Erythroblast (primary cell): ENCODE results near the gene MCM3AP.
A peak's percentile ranks its signal among the peaks of the same experiment; 100 is the strongest.

Source experiments
- DNase-seq, 2 experiments: peaks; one replicate each; lab custom pipeline; 2025; lab: John Stamatoyannopoulos, UW
- GATA1 ChIP-seq: IDR thresholded peaks from 2 replicates; pipeline ENCODE4 v1.6.1; 2011; ENCODE audit warnings: low read depth, mild to moderate bottlenecking, control low read depth, low read length, moderate library complexity
- POLR2A ChIP-seq: IDR thresholded peaks from 2 replicates; pipeline ENCODE4 v1.6.1; 2011; ENCODE audit warnings: mild to moderate bottlenecking, low read length

Gene MCM3AP

DNA sequence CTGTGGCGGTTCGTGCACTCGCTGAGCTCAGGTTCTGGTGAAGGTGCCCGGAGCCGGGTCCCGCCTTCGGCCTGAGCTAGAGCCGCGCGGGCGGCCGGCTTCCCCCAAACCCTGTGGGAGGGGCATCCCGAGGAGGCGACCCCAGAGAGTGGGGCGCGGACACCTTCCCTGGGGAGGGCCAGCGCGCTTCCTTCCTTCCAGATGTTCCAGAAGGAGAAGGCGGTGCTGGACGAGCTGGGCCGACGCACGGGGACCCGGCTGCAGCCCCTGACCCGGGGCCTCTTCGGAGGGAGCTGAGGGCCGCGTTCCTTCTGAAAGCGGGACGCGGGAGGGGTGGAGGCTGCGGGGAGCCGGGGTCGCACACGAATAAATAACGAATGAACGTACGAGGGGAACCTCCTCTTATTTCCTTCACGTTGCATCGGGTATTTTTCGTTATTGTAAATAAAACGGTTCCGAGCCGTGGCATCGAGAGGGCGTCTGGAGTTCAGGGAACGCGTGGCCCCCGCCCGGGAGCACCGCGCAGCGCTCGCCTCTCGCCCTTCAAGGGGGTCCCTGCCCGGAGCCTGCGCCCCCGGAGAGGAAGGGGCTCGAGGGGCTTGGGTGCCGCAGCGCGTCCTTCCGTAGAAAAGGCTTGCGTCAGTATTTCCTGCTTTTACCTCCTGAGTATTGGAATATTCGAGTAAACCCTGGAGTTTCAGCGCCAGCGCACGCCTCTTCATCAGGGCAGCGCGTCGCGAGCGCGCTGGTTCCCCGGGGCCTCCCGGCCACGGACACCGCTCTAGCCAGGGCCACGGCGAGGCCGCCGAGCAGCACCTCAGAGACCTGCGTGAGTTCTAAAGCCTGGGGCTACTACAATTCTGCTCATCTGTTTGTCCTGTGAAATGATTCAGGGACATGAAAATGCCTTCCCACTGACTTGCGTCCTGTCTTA lies 12.2 kb upstream of the MCM3AP start:
- peak; percentile 32 to 51 for DNase-seq
- peak; percentile 27 for TF ChIP-seq POLR2A
- no peak for TF ChIP-seq GATA1

DNA sequence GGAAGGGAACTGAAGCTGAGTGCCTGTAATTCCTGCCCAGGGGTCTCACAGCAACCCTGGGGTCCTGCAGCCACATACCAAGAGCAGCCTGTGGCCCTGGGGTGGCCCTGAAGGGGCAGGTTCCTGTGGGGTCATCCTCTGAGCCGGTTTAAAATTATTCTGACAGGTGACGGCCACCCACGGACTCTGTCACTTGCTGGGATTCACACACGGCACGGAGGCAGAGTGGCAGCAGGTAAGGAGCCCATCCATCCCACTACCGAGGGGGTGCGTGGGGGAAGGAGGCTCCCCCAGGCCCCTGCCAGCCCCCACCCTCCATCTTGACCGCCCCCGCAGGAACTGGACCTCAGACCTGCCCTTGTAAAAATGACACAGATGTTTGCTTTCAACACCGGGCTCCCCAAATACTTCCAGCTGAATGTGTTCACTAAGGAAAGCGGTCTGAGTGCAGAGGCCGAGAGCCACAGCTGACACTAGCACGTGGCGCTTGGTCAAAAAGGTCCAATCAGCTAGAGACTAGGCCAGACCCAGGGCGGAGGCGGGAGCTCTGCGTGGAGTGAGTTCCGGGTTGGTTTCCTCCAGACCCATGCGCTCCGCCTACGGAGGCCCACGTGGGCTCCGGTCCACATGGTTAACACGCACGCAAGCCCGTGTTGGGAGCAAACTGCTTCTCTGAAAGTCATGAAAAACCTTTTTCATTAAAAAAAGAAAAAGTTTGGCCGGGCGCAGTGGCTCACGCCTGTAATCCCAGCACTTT lies 10.8 kb upstream of the MCM3AP start:
- peak; percentile 70 to 78 for DNase-seq
- TF ChIP-seq POLR2A (peak; percentile 35), GATA1 (no peak)

DNA sequence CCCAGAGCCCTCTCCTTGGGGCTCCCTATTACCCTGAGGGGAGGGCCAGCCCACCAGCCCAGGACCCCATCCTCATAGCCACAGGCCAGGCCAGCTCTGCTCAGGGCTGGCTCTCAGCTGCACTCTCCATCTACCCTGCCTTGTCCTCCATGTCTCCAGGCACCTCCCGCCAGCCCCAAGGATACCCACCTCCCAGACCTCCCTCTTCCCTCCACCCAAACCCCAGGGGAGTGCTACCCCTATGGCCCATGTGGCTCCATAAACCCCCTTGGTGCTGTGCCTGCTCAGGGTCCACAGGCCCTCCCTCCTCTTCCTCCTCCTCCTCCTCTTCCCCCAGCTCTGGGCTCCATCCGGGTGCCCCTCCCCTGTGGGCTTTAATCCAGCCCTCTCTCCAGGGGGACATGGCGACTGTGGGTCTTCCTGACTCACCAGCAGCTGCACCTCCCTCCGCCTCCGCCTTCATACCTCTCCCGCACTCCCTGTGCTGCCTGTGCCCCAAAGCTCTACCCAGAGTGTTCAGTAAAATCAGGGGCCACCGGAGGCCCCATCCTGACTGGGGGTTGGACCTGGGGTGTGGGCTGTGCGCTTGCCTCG lies 9.9 kb upstream of the MCM3AP start:
- no peak for TF ChIP-seq POLR2A
- no peak for TF ChIP-seq GATA1
- peak in 1 of 2 experiments; percentile 40 for DNase-seq

DNA sequence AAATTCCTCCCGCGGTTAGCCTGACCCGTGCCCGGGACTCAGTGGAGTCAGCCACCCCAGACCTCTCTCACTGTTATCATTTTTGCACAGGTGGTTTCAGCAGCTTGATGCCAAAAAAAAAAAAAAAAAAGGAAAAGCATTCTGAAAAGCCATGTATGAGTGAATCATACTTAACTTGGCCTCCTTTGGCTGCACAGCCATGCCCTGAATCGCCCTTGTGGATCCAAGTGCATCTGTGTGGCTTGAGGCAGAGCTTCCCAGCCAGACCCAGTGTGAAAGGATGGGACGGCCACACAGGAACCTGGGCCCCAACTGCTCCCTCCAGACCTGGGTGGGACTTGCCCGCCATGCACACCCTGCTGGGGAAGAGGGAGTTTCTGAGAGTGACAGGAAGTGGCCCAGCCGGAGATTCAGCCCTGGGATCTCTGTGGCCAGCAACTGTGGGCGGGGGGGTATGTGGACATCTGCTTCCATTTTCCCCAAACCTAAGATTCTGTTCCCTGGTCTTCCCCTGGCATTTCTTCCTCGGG lies 9.3 kb upstream of the MCM3AP start:
- no peak for TF ChIP-seq GATA1
- TF ChIP-seq POLR2A, result no peak
- DNase-seq, result peak; percentile 46 to 53

DNA sequence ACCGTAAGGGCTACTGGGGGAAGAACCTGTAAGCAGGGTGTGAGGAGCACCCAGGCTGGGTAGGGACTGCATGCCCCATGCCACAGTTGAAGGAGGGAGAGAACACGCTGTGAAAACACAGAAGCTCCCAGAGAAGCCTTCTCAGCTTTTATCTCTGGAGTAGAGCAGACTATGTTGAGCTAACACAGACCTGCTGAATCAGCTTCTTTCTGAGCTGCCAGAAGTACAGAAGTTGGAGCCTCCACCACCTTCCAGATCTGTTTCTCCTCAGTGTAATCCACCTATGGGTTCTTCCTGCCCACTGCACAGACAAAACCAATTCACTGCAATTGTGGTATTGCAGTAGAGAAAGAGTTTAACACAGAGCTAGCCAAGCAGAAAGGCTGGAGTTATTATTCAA lies 6.2 kb upstream of the MCM3AP start:
- TF ChIP-seq GATA1, result no peak
- TF ChIP-seq POLR2A, result no peak

DNA sequence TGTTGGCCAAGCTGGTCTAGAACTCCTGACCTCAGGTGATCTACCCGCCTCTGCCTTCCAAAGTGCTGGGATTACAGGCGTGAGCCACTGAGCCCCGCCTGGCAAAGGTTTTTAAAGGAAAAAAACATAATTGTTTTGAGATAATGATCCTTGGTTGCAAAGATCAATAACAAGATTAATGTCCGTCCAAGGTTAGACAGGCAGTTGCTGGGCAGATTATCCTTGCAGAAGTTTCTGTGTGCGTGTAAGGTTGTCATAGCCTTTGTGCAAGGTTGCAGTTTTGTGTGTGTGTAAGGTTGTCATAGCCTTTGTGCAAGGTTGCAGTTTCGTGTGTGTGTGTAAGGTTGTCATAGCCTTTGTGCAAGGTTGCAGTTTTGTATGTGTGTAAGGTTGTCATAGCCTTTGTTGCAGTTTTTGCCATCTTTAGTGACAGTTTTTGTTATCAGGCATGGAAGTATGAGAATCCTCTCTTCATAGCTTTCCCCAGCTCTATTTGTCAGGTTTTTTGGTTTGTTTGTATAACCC lies 4.3 kb upstream of the MCM3AP start:
- DNase-seq, result peak; percentile 14 to 25
- TF ChIP-seq GATA1 (no peak), POLR2A (no peak)

More for the DNA sequence above, 6.2 kb upstream of the MCM3AP start:
- DNase-seq, result no peak

DNA sequence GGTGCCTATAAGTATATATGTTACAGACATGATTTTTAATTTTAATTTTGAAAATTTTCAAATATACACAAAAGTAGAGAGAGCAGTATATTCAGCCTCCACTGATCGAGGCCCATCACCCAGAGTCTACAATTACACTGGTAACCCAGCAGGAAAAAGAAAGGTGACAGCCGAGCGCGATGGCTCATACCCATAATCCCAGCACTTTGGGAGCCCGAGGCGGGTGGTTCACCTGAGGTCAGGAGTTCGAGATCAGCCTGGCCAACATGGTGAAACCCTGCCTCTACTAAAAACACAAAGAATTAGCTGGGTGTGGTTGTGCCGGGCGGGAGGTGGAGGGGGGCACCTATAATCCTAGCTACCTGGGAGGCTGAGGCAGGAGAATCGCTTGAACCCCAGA lies 2.1 kb upstream of the MCM3AP start:
- TF ChIP-seq POLR2A, result no peak
- no peak for TF ChIP-seq GATA1

DNA sequence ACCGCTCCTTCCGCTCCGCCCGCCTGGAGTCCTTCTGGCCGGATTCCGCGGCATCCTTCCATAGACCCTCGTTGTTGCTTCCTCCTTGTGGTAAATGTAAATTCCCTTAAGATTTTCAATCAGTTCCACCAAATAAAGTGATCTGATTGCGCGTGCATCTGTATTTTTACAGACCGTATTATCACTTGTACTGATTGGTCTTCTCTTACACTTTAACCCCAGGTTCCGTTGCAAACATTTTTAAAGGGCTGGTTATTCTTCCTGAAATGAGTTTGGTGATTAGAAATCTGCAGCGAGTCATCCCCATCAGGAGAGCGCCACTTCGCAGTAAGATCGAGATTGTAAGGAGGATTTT lies 1.2 kb upstream of the MCM3AP start:
- no peak for DNase-seq
- TF ChIP-seq POLR2A, result no peak
- no peak for TF ChIP-seq GATA1

More for the DNA sequence above, 2.1 kb upstream of the MCM3AP start:
- no peak for DNase-seq

DNA sequence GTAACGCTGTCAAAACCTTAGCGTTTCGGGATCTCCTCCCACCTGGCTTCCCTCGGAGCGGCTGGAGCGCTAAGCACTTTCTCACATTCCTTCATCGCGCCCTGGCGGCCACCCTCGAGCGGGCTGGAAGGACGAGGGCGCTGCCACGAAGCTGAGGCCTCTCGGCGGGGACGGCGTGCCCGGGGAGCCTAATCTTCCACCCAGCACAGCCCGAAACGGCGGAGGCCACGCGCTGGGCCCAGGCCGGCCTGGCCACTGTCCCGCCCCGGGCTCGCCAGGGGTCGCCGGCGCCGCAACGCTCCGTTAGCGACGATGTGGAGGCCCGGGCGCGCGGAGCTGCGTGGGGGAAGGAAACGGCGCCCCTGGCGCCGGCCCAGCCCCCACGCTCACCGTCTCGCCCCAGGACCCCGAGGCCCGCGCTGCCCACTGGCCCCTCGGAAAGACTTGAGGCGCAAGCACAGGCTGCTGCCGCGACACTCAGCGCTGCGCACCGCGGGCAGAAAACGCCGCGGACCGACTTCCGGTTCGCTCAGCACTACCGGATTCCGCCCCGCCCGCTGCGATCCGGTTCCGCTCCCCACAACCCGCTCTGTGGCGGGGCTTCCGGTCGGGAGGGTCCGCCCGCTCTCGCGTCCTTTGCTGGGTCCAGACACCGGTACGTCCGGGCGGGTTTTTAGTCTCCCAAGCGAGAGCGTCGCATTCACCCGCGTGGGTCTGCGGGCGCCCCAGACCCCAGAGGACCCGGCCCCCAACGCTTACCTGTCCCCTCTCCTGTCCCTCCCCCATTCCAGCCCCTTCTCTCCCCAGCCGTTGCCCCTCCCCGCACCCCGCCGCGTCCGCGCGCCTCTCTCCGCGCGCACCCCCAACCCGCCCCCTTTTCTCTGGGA lies 593 bp upstream of the MCM3AP start, which contains the start of gene YBEY:
Gene YBEY, plus strand, starts transcription at position 582 of the 887 bp plus-strand sequence. CDS start 572 bp downstream, outside the sequence.
- no peak for TF ChIP-seq GATA1
- peak; percentile 84 for TF ChIP-seq POLR2A
- DNase-seq, result peak; percentile 92

DNA sequence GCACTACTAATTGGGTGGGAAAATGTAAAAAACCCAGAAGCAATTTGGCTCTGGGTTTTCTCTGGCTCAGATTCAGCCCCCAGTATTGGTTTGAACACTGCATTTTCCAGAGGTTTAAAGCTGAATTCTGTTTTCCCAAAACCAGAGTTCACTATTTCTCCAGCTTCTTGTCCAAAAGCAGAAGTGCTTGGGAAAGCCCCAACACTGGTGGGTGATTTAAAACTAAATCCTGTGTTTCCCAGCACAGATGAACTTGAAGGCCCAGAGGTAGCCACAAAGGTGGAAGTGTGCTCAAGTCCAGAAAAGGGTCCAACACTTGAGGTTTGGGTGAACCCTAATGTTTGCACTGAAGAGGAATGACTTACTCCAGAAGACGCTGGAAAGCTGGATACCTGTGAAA lies 678 bp downstream of the MCM3AP start:
- TF ChIP-seq GATA1, result no peak
- no peak for TF ChIP-seq POLR2A
- no peak for DNase-seq

DNA sequence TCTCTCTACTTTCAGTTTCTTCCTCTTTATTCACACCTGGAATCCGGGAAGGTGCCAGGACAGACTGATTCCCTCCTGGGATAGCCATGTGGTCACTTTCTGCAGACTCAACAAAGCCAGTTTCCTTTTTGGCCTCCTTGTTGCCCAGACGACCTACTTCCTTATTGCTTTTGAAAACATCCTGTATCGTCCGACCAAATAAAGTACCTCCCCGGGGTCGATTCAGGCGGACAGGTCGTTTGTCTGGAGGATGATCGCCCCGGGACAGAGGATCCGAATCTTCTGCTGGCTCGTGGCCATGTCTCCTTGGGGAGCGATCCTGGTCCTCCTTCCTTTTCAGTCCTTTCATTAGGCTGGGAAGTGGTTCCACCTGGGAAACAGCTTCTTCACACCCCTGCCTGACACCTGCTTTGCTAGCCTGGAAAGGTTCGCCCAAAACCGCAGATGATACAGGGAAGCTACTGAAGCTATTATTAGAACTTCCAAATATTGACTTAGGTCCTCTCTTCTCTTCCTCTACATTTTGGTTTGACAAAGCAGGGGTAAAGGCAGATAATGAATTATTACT lies 1.2 kb downstream of the MCM3AP start:
- TF ChIP-seq POLR2A (no peak), GATA1 (no peak)
- peak in 1 of 2 experiments; percentile 46 for DNase-seq

DNA sequence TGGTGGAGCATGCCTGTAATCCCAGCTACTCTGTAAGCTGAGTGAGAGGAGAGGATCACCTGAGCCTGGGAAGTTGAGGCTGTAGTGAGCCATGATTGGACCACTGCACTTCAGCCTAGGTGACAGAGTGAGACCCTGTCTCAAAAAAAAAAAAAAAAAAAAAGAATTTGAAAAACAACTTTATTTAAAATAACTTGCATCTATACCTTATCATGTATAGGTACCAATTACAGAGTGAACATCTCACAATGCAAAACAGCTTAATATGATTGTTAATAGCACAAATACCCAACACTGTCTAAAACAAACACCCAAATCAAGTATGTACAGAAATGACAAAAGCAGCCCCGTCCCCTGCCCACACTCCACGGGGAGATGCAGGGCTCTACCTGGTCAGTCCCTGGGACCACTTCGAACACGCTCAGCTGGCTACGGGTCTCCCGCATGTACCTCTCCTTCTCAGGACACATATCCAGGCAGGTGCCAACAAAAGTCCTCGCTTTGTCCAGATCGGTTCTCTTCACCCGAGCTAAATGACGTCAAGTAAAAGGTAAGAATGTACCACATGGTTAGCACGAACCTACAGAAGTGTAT lies 10.5 kb downstream of the MCM3AP start:
- DNase-seq, result no peak
- TF ChIP-seq GATA1 (no peak), POLR2A (no peak)
